ENCODE results near the gene CAPN14.

The CAPN14 gene

DNA sequence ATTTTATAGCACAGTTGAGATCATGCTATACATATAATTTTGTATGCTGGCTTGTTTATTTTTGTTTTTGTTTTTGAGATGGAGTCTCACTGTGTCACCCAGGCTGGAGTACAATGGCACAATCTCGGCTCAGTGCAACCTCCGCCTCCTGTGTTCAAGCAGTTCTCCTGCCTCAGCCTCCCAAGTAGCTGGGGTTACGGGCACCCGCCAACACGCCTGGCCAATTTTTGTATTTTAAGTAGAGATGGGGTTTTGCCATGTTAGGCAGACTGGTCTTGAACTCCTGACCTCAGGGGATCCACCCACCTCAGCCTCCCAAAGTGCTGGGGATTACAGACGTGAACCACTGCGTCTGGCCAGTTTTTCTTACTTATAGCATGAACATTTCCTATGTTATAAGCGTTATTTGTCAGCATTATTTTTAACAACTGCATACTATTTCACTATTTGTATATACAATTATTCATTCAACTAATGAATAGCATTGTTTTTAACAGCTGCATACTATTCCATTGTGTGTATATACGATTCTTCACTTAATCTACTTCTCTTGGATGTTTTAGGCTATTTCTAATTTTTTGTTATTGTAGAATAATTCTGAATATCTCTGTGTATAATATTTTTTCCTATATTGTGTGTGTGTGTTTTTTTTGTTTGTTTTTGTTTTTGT, 20.2 kb upstream of the CAPN14 start:
- H3K36me3 Mint-ChIP-seq (ENCODE audit: low read depth): no peaks in the 10 kb centered on the region
- peaks cover 11% of the 10 kb centered on the region for H3K4me1 Mint-ChIP-seq (ENCODE audit: low read depth)
- no peak overlapping the region for H3K27ac Mint-ChIP-seq
- H3K9me3 Mint-ChIP-seq: no peaks in the 10 kb centered on the region
- no peak overlapping the region for H3K4me3 Mint-ChIP-seq
- H3K27me3 Mint-ChIP-seq (ENCODE audit: low read depth): no peaks in the 10 kb centered on the region
- DNase-seq (ENCODE audit: low spot score): no peak

DNA sequence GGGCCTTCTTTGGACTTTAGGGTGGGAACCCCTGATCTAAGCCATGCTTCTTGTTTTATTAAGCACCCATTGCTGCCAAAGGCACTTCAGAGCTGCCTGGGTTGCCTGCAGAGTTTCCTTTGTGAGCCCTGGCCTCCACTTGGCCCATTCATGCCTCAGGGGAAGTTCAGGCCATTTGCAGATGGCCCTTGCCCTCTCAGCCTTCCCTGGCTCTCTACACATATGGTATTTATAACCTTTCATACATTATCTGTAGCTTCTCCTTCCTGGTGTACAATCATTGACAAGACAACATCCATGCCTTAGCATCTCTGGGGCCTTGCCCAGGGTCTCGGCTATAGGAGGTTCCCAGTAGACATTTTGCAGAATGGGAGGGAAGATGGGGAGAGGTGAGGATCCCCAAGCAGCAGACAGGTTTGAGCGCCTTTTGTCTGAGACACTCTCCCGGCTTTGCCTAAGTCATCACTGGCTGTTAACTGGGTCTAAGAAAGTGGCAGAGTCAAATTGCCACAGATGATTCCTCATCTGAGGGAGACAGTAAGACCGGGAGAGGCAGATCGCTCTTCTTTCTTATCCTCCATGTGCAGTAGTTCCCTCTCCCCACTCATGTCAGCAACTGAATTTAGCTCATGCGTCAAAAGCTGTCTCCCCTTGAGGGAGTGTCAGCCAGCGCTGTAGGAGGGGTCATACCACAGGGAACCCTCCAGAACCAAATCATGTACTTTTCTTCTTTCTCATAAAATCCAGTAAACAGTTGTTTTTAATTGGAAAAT, 19.3 kb upstream of the CAPN14 start:
- no peak overlapping the region for H3K27ac Mint-ChIP-seq
- peaks cover 11% of the 10 kb centered on the region for H3K4me1 Mint-ChIP-seq (ENCODE audit: low read depth)
- no peak overlapping the region for H3K4me3 Mint-ChIP-seq

DNA sequence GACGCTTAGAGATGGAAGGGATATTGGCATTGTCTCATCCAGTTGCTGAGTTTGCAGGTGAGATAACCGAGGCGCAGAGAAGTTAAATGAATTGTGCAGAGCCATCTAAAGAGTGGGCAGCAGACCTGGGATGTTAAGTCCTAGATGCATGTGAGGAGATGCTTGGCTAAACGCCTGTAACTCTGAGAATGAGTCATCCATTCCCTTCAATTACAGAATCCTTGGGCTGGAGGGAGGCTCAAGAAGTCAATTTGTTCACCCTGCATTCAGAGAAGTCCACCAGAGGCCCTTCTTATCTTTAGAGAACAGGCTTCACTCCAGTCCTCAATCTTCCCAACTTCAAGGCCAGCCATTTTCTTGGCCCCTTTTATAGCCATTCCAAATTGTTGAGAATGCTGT, 18.2 kb upstream of the CAPN14 start:
- H3K4me3 Mint-ChIP-seq: no peak overlapping the region
- DNase-seq (ENCODE audit: low spot score): no peak
- no peaks in the 10 kb centered on the region for H3K9me3 Mint-ChIP-seq
- H3K36me3 Mint-ChIP-seq (ENCODE audit: low read depth): no peaks in the 10 kb centered on the region
- H3K27me3 Mint-ChIP-seq (ENCODE audit: low read depth): peaks cover 13% of the 10 kb centered on the region
- H3K4me1 Mint-ChIP-seq (ENCODE audit: low read depth): peaks cover 11% of the 10 kb centered on the region
- H3K27ac Mint-ChIP-seq: no peak overlapping the region

More for the DNA sequence above, 19.3 kb upstream of the CAPN14 start:
- H3K36me3 Mint-ChIP-seq (ENCODE audit: low read depth): no peaks in the 10 kb centered on the region
- no peaks in the 10 kb centered on the region for H3K9me3 Mint-ChIP-seq
- H3K27me3 Mint-ChIP-seq (ENCODE audit: low read depth): peaks cover 6% of the 10 kb centered on the region
- DNase-seq (ENCODE audit: low spot score): no peak

DNA sequence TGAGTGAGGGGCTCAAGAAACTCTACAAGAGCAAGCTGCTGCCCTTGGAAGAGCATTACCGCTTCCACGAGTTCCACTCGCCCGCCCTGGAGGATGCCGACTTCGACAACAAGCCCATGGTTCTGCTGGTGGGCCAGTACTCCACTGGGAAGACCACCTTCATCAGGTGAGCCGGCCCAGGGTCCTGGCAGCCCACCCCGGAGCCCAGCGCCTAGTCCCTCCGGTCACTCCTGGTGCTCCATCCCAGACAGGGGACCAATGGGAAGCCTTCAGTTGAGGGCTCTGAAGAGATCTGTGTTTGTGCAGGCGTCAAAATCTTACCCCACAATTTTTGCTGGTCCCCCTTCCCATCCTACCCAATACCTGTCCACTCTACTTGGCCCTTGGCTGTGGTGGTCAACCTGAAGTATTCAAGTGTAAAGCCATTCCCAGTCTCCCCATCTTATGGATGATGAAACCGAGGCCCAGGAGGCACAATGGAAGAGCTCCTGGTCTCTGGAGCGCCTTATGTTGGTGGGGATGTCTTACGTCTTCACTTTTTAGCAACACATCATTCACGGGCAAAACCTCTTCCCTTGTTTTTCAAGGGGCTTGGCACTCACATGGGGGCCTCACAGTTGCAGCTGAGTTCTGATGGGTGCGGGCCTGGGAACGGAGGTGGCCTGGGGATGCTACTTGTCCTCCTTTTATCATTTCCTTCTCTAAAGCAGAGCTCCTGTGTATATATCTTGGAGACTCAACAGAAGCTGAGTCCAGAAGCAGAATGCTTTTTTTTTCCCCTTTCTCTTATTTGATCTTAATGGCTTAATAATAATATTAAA, 17.6 kb upstream of the CAPN14 start:
- Mint-ChIP-seq H3K36me3 (ENCODE audit: low read depth) (no peaks in the 10 kb centered on the region), H3K4me1 (ENCODE audit: low read depth) (peaks cover 11% of the 10 kb centered on the region), H3K9me3 (no peaks in the 10 kb centered on the region), H3K27ac (no peak overlapping the region), H3K27me3 (ENCODE audit: low read depth) (peaks cover 15% of the 10 kb centered on the region), H3K4me3 (peak overlapping the region; percentile 70)
- no peak for DNase-seq (ENCODE audit: low spot score)

DNA sequence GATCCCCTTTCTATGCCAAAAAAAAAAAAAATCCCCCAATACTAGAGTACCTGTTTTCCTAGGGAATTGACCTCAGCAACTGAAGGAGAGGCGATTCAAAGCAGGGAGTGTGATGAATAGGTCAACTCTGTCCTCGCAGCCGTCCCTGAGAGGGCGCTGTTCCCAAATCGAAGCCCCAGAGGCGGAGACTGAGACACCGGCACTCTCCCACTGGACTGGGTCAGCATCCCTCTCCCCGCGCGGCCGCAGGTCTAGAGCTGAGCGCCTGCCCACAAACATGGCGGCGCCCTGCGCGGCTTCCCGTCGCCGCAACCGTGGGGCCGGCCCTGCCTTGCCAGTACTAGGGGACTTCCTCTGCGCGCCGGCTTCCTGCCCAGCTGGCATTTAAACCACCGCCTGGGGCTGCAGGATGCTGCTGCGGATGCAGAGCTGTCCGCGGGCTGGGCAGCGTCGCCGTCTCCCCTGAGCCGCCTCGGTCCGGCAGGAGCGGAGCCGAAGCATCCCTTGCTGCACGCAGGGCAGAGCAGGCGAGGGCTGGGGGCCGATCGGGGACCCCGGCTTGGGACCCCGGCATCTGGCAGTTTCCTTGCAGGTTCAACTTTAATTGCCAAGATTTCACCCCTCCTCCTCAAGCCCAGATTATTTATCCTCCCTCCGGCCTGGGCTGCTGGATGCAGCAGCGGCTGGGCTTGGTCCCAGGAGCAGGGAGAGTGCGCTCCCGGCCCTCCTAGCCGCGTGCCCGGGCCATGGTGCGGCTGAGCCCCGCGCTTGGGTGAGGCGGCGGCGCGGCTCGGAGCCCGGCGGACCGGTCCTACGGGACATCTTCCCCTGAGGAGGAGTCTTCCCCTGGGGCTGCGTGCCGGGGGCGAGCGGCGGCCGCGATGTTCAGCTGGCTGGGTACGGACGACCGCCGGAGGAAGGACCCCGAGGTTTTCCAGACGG, 16.7 kb upstream of the CAPN14 start, which contains the start of gene EHD3:
Gene EHD3 (plus strand): TSS at position 412 of the 942 bp plus-strand sequence. CDS start 470 bp downstream, at position 882.
- Mint-ChIP-seq H3K4me1 (ENCODE audit: low read depth) (peaks cover 11% of the 10 kb centered on the region), H3K36me3 (ENCODE audit: low read depth) (no peaks in the 10 kb centered on the region), H3K27me3 (ENCODE audit: low read depth) (peaks cover 15% of the 10 kb centered on the region), H3K4me3 (peak within 1 kb of the TSS; percentile 76), H3K9me3 (no peaks in the 10 kb centered on the region), H3K27ac (no peak within 1 kb of the TSS)
- peak; percentile 82 for DNase-seq (ENCODE audit: low spot score)

DNA sequence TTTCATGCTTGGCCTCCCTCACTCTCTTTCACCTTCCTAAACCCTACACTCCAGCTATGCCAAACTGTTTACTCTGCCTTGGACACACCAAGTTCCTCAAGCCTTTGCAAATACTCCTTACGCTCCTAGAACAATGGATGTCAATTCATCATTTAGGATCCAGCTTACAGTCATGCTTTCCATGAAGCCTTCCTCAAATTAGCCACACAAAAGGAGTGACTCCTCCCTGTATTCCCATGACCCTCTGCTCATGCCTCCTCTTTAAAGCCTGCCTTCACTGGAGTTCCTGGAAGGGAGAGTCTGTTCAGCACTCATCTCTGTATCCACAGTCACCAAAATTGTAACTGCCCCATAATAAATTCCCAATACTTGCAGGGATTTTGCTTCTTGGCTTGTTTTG, 15.9 kb upstream of the CAPN14 start:
- Mint-ChIP-seq H3K36me3 (ENCODE audit: low read depth) (no peaks in the 10 kb centered on the region), H3K27me3 (ENCODE audit: low read depth) (peaks cover 17% of the 10 kb centered on the region), H3K4me3 (peak overlapping the region; percentile 76), H3K27ac (no peak overlapping the region), H3K4me1 (ENCODE audit: low read depth) (peaks cover 11% of the 10 kb centered on the region), H3K9me3 (no peaks in the 10 kb centered on the region)
- DNase-seq (ENCODE audit: low spot score): no peak

DNA sequence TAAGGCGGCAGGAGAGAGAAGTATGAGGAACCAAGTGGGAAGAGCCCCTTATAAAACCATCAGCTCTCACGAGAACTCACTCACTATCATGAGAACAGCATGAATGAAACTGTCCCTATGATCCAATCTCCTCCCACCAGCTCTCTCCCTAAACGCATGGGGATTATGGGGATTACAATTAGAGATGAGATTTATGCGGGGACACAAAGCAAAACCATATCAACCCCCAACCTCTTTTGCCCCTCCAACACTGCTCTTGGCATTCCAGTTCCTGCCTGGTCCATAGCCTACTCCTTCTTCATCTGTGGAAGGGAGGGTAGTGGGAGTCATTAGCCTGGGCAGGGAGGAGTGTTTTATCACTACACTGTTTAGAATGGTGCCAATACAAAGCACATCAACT, 15.3 kb upstream of the CAPN14 start:
- H3K36me3 Mint-ChIP-seq (ENCODE audit: low read depth): no peaks in the 10 kb centered on the region
- peaks cover 17% of the 10 kb centered on the region for H3K27me3 Mint-ChIP-seq (ENCODE audit: low read depth)
- DNase-seq (ENCODE audit: low spot score): no peak
- peaks cover 11% of the 10 kb centered on the region for H3K4me1 Mint-ChIP-seq (ENCODE audit: low read depth)
- no peaks in the 10 kb centered on the region for H3K9me3 Mint-ChIP-seq
- no peak overlapping the region for H3K4me3 Mint-ChIP-seq
- no peak overlapping the region for H3K27ac Mint-ChIP-seq

DNA sequence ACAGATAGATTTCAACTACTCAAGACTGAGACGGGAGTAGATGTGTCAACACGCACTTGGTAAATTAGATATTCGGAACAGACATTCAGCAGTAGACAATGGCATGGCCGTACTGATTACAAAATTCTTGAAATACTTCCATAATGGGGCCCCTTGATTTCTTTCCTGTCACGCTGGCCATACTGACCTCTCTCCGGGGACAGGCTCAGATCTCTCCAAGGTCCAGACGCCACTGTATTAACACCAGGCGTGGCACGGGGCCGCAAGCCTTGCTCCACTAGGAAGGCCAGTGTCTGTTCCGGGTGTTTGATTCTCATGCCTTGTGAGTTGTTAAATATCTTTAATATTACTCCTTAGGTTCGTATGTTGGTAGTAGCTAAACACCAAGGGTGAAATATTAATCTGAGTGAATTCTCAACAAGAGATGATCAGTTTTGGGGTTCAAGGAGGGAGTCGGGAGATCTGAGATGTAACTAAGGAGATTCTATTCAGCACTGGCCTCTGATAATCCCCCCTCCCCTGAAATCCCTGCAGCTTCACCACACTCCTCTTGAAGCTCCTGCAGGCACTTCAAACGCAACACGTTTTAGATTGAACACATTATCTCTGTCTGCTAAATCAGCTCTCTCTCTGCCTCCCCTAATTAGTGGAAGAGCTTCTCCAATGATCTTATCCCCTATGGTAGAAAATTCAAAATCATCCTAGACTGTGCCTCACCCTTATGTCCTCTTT, 14.4 kb upstream of the CAPN14 start:
- DNase-seq (ENCODE audit: low spot score): no peak
- H3K27ac Mint-ChIP-seq: no peak overlapping the region
- no peak overlapping the region for H3K4me3 Mint-ChIP-seq
- H3K4me1 Mint-ChIP-seq (ENCODE audit: low read depth): peaks cover 11% of the 10 kb centered on the region
- no peaks in the 10 kb centered on the region for H3K9me3 Mint-ChIP-seq
- peaks cover 17% of the 10 kb centered on the region for H3K27me3 Mint-ChIP-seq (ENCODE audit: low read depth)
- no peaks in the 10 kb centered on the region for H3K36me3 Mint-ChIP-seq (ENCODE audit: low read depth)

DNA sequence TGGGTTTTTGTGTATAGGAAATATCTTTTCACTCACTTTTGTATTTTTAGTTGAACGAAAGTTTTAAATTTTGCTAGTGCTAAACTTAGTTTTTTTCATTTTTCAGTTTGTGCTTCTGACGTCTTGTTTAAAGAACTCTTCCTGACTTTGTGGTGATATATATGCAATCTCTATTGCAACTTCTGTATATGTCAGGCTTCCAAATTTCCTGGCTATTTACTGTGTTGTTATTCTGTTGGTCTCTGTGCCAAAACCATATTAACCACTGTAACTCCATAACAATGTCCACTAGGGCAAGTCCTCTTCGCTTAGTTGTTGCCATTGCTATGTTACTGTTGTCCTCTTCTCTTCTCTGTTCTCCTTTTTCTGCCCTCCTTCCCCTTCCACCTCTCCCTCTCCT, 13.4 kb upstream of the CAPN14 start:
- Mint-ChIP-seq H3K27me3 (ENCODE audit: low read depth) (peaks cover 22% of the 10 kb centered on the region), H3K36me3 (ENCODE audit: low read depth) (no peaks in the 10 kb centered on the region), H3K4me1 (ENCODE audit: low read depth) (peaks cover 15% of the 10 kb centered on the region), H3K9me3 (no peaks in the 10 kb centered on the region), H3K27ac (no peak overlapping the region), H3K4me3 (no peak overlapping the region)
- no peak for DNase-seq (ENCODE audit: low spot score)

DNA sequence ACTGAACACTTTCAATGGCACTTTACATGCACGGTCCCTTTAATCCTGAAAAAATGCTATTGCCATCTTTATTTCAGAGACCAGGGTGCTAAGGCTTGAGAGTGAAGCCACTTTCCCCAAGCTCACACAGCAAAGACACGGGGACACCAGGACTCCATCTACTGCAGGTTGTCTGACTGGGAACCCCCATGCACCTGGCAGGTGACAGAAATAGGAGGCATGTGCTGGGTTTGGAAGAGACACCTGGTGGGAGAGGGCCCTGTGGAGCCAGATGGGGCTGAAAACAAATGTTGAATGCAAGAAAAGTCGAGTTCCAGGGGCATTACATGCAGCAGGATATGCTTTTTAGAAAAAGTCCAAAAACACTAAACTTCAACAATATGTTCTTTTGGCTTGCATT, 11.4 kb upstream of the CAPN14 start:
- no peaks in the 10 kb centered on the region for H3K9me3 Mint-ChIP-seq
- no peaks in the 10 kb centered on the region for H3K36me3 Mint-ChIP-seq (ENCODE audit: low read depth)
- H3K27ac Mint-ChIP-seq: no peak overlapping the region
- no peak overlapping the region for H3K4me3 Mint-ChIP-seq
- peaks cover 30% of the 10 kb centered on the region for H3K27me3 Mint-ChIP-seq (ENCODE audit: low read depth)
- no peak for DNase-seq (ENCODE audit: low spot score)
- H3K4me1 Mint-ChIP-seq (ENCODE audit: low read depth): peaks cover 11% of the 10 kb centered on the region

DNA sequence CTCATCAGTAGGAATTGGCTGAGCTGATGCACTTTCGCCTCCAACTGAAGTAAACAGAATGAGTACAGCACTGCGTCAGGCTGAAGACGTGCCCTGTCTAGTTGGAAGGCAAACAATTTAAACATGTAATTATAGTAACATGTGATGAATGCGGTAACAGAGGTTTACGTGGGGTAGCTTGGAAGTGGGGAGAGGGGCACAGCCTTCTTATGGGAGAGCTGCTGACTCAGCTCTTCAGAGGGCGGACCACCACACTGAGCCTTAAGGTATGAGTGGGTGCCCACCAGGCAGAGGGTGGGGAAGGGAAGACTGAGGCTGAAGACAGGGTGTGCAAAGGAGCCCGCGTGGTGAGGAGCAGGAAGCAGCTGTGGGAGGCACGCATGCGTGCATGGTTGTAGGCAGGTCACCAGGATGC, 10.4 kb upstream of the CAPN14 start:
- H3K4me1 Mint-ChIP-seq (ENCODE audit: low read depth): peaks cover 4% of the 10 kb centered on the region
- DNase-seq (ENCODE audit: low spot score): no peak
- H3K4me3 Mint-ChIP-seq: no peak overlapping the region

DNA sequence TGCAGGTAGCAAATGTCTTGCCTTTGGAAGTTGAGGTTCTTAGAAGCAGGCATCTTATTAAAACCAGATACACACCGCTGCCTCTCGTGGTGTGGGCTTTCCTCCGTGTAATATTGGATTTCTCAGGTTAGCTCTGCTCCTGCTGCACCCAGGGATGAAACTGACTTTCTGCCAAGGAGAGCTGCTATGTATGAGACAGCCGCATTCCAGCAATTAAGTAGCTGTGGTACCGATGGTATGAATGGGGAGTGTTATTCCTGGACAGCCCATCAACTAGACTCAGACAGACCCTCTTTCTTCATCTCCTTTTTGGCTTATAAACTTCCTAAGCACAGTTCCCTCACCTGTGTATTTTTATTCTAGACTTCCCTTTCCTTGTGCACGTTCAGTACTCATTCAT, 9.8 kb upstream of the CAPN14 start:
- no peak for DNase-seq (ENCODE audit: low spot score)
- no peak overlapping the region for H3K27ac Mint-ChIP-seq
- H3K36me3 Mint-ChIP-seq (ENCODE audit: low read depth): no peaks in the 10 kb centered on the region
- H3K4me3 Mint-ChIP-seq: no peak overlapping the region
- peaks cover 6% of the 10 kb centered on the region for H3K4me1 Mint-ChIP-seq (ENCODE audit: low read depth)
- H3K27me3 Mint-ChIP-seq (ENCODE audit: low read depth): peaks cover 36% of the 10 kb centered on the region
- no peaks in the 10 kb centered on the region for H3K9me3 Mint-ChIP-seq

More for the DNA sequence above, 10.4 kb upstream of the CAPN14 start:
- no peak overlapping the region for H3K27ac Mint-ChIP-seq
- H3K27me3 Mint-ChIP-seq (ENCODE audit: low read depth): peaks cover 35% of the 10 kb centered on the region
- no peaks in the 10 kb centered on the region for H3K36me3 Mint-ChIP-seq (ENCODE audit: low read depth)
- H3K9me3 Mint-ChIP-seq: no peaks in the 10 kb centered on the region

DNA sequence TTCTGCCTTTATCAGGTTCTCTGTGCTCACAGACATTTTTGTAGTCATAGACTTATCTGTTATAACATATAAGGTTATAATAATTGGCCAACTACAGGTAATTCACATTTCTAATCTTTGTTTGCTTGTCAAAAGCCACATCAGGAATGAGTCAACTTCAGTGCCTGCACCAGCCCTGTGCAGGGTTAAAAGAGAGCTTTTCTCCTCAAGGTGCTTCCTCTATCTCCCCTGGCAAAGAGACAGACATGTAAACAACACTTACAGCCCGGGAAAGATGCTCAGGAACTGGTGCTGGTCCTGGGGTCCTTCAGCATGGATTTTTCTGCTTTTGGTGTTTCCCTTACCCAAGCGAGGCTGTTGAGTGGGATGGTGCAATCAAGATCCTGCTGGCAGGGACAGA, 9.0 kb upstream of the CAPN14 start:
- Mint-ChIP-seq H3K4me1 (ENCODE audit: low read depth) (peaks cover 10% of the 10 kb centered on the region), H3K9me3 (no peaks in the 10 kb centered on the region), H3K36me3 (ENCODE audit: low read depth) (no peaks in the 10 kb centered on the region), H3K4me3 (no peak overlapping the region), H3K27ac (no peak overlapping the region), H3K27me3 (ENCODE audit: low read depth) (peaks cover 34% of the 10 kb centered on the region)
- no peak for DNase-seq (ENCODE audit: low spot score)

Data from T-helper 2 cell treated with Interferon-gamma antibody and Interleukin-4, amounts not matched to agents 5 μg/mL and 100 μg/mL, for 36 hours (primary cell).